HEK293 (cell line): ENCODE data around the gene CAB39.
"Not testable (repeated sequence)": the region's sequence is repeated elsewhere in the genome, so short reads cannot be mapped to it uniquely, and the experiment has no call there.

Source experiments
- CTCF ChIA-PET: fragments of 350-600 bp; formaldehyde crosslinking; extraction: SDS; loops from one replicate; lab custom pipeline; 2021; ENCODE audit warnings: antibody characterized with exemption; lab: Yijun Ruan, JAX
- POLR2A ChIA-PET: fragments of 300-600 bp; formaldehyde crosslinking; extraction: SDS; loops from one replicate; lab custom pipeline; 2020; ENCODE audit warnings: antibody characterized with exemption, inconsistent platforms; lab: Yijun Ruan, JAX
- H3K27ac ChIP-seq: fragments of 200-500 bp; sonication (Bioruptor generic); 2 replicates; pipeline ENCODE4 v1.5.1; 2014; ENCODE audit warnings: low read depth, low read length, control low read depth, inconsistent platforms; ENCODE audit errors: extremely low read depth
- H3K36me3 ChIP-seq, 2 experiments: fragments of 200-500 bp in 1 of 2; sonication (Bioruptor generic) in 1 of 2; 1 replicate in 1 of 2; 2 replicates in 1 of 2; pipeline ENCODE4 v1.5.1; 2014 to 2017; ENCODE audit warnings: inconsistent platforms in 2 of 2, low read length in 2 of 2; ENCODE audit not compliant: control insufficient read depth in 2 of 2, insufficient read depth in 1 of 2
- H3K4me1 ChIP-seq: fragments of 200-500 bp; sonication (Bioruptor generic); 2 replicates; pipeline ENCODE4 v1.5.1; 2014; ENCODE audit warnings: mild to moderate bottlenecking, low read length, inconsistent platforms; ENCODE audit not compliant: control insufficient read depth, insufficient read depth
- H3K4me3 ChIP-seq: 2 replicates; pipeline ENCODE4 v1.5.1; 2011; ENCODE audit warnings: low read depth, mild to moderate bottlenecking, control low read depth, low read length, moderate library complexity
- H3K9me3 ChIP-seq: fragments of 200-500 bp; sonication (Bioruptor generic); 2 replicates; pipeline ENCODE4 v1.5.1; 2014; ENCODE audit warnings: low read depth, low read length, inconsistent platforms; ENCODE audit not compliant: control insufficient read depth, insufficient read depth
- BCL11B ChIP-seq: fragments of 450-650 bp; formaldehyde crosslinking; IDR thresholded peaks from 2 replicates; pipeline ENCODE4 v1.5.1; 2016; ENCODE audit warnings: low read depth, missing biosample characterization, missing genetic modification characterization
- HOXA7 ChIP-seq: sonication (generic); formaldehyde crosslinking; IDR thresholded peaks from 2 replicates; pipeline ENCODE4 v1.8.1; 2022; ENCODE audit warnings: missing genetic modification reagents, borderline replicate concordance
- KLF7 ChIP-seq: fragments of 450-650 bp; formaldehyde crosslinking; IDR thresholded peaks from 2 replicates; pipeline ENCODE4 v1.5.1; 2016; ENCODE audit warnings: missing biosample characterization, missing genetic modification characterization, borderline replicate concordance
- MZF1 ChIP-seq: fragments of 450-650 bp; formaldehyde crosslinking; IDR thresholded peaks from 2 replicates; pipeline ENCODE4 v1.5.1; 2017; ENCODE audit warnings: missing biosample characterization, missing genetic modification characterization, borderline replicate concordance
- WT1 ChIP-seq: fragments of 450-650 bp; formaldehyde crosslinking; IDR thresholded peaks from 2 replicates; pipeline ENCODE4 v1.5.1; 2016; ENCODE audit warnings: missing biosample characterization, missing genetic modification characterization
- ZBTB17 ChIP-seq: fragments of 450-650 bp; formaldehyde crosslinking; IDR thresholded peaks from 2 replicates; pipeline ENCODE4 v1.5.1; 2016; ENCODE audit warnings: missing biosample characterization, missing genetic modification characterization
- ZBTB49 ChIP-seq: fragments of 450-650 bp; formaldehyde crosslinking; IDR thresholded peaks from 2 replicates; pipeline ENCODE4 v1.5.1; 2016; ENCODE audit warnings: missing biosample characterization, missing genetic modification characterization, low read depth
- ZNF114 ChIP-seq: fragments of 450-650 bp; formaldehyde crosslinking; IDR thresholded peaks from 2 replicates; pipeline ENCODE4 v1.5.0; 2017; ENCODE audit warnings: missing biosample characterization, missing genetic modification characterization
- ZNF148 ChIP-seq: fragments of 450-650 bp; formaldehyde crosslinking; IDR thresholded peaks from 2 replicates; pipeline ENCODE4 v1.5.0; 2017; ENCODE audit warnings: missing biosample characterization, missing genetic modification characterization, borderline replicate concordance
- ZNF19 ChIP-seq: fragments of 450-650 bp; formaldehyde crosslinking; IDR thresholded peaks from 2 replicates; pipeline ENCODE4; 2016; ENCODE audit warnings: missing biosample characterization, missing genetic modification characterization, low read depth
- ZNF292 ChIP-seq: fragments of 450-650 bp; formaldehyde crosslinking; IDR thresholded peaks from 2 replicates; pipeline ENCODE4 v1.5.1; 2016; ENCODE audit warnings: low read depth, missing biosample characterization, missing genetic modification characterization, borderline replicate concordance
- ZNF37A ChIP-seq: fragments of 450-650 bp; IDR thresholded peaks from 2 replicates; pipeline ENCODE4 v1.5.1; 2018; ENCODE audit warnings: missing biosample characterization, missing genetic modification characterization
- ZNF416 ChIP-seq: fragments of 450-650 bp; formaldehyde crosslinking; IDR thresholded peaks from 2 replicates; pipeline ENCODE4 v1.5.1; 2016; ENCODE audit warnings: missing biosample characterization, missing genetic modification characterization
- ZNF530 ChIP-seq: fragments of 450-650 bp; formaldehyde crosslinking; IDR thresholded peaks from 2 replicates; pipeline ENCODE4 v1.5.1; 2016; ENCODE audit warnings: low read depth, missing biosample characterization, missing genetic modification characterization
- ZNF585B ChIP-seq: fragments of 450-650 bp; formaldehyde crosslinking; IDR thresholded peaks from 2 replicates; pipeline ENCODE4 v1.5.1; 2016; ENCODE audit warnings: missing biosample characterization, missing genetic modification characterization
- ZNF623 ChIP-seq: fragments of 450-650 bp; formaldehyde crosslinking; IDR thresholded peaks from 2 replicates; pipeline ENCODE4 v1.5.1; 2016; ENCODE audit warnings: missing biosample characterization, missing genetic modification characterization
- ZNF707 ChIP-seq: fragments of 450-650 bp; formaldehyde crosslinking; IDR thresholded peaks from 2 replicates; pipeline ENCODE4 v1.5.1; 2016; ENCODE audit warnings: missing biosample characterization, missing genetic modification characterization
- ZNF76 ChIP-seq: fragments of 450-650 bp; formaldehyde crosslinking; IDR thresholded peaks from 2 replicates; pipeline ENCODE4; 2016; ENCODE audit warnings: low read depth, missing biosample characterization, missing genetic modification characterization, borderline replicate concordance
- ZNF792 ChIP-seq: fragments of 450-650 bp; formaldehyde crosslinking; IDR thresholded peaks from 2 replicates; pipeline ENCODE4 v1.5.1; 2016; ENCODE audit warnings: missing biosample characterization, missing genetic modification characterization
- TF ChIP-seq, protein P1 (sequence below): fragments of 450-650 bp; formaldehyde crosslinking; IDR thresholded peaks from 2 replicates; pipeline ENCODE4 v1.5.1; 2016; ENCODE audit warnings: missing biosample characterization, missing genetic modification characterization

CAB39 gene

DNA sequence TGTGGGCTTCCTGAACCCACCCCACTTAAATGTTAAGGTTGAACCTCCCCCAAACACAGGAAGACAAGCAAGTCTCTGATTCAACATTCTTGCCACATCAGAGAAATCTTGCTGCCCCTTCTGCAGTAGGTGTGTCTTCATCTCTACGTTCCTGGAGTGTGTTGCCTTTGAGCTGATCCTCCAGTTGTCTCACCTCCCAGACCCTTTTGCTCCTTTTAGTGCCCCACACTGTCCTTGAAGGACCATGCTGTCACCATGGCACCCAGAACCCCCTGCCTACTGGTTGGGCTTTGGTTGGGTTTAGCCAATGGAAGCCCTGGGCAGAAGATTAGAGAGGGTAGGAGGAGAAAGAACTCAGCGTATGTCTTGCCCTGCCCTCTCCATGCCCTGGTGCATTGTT is 10.7 kb downstream of the CAB39 start (continued):
- TF ChIP-seq BCL11B (tag by site-specific recombination) (no peak), ZNF292 (tag by site-specific recombination) (no peak)

GRCh38 chr2:230724957-230725356 is 12.3 kb downstream of the CAB39 start:
- H3K4me1 ChIP-seq, POLR2A ChIA-PET, H3K4me3 ChIP-seq, H3K9me3 ChIP-seq, H3K27ac ChIP-seq, CTCF ChIA-PET: not testable (repeated sequence)
- peaks cover 12 to 34% of the 10 kb centered on the region in 2 experiments; a peak in 2 of 3 replicates for H3K36me3 ChIP-seq

GRCh38 chr2:230731512-230731911 is 18.9 kb downstream of the CAB39 start:
- Histone ChIP-seq H3K9me3 (no peaks in the 10 kb centered on the region), H3K4me3 (no peak overlapping the region), H3K27ac (no peak overlapping the region), H3K4me1 (no peaks in the 10 kb centered on the region; the same call in 1 of the 2 replicates), H3K36me3 (peaks cover 0 to 3% of the 10 kb centered on the region in 2 experiments; a peak in 1 of 3 replicates)
- no peak for TF ChIP-seq ZNF76
- no peak for TF ChIP-seq ZBTB17 (tag by site-specific recombination)
- no peak for TF ChIP-seq KLF7
- no peak for TF ChIP-seq MZF1
- TF ChIP-seq, protein P1, sequence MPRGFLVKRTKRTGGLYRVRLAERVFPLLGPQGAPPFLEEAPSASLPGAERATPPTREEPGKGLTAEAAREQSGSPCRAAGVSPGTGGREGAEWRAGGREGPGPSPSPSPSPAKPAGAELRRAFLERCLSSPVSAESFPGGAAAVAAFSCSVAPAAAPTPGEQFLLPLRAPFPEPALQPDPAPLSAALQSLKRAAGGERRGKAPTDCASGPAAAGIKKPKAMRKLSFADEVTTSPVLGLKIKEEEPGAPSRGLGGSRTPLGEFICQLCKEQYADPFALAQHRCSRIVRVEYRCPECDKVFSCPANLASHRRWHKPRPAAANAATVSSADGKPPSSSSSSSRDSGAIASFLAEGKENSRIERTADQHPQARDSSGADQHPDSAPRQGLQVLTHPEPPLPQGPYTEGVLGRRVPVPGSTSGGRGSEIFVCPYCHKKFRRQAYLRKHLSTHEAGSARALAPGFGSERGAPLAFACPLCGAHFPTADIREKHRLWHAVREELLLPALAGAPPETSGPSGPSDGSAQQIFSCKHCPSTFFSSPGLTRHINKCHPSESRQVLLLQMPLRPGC = no peak
- TF ChIP-seq ZBTB49 (tag by site-specific recombination) = no peak
- no peak for TF ChIP-seq ZNF707 (tag by site-specific recombination)
- no peak for TF ChIP-seq ZNF19 (tag by site-specific recombination)
- TF ChIP-seq ZNF37A (tag by site-specific recombination) = no peak
- TF ChIP-seq ZNF416 (tag by site-specific recombination) = no peak
- TF ChIP-seq ZNF792 (tag by site-specific recombination) = no peak
- TF ChIP-seq HOXA7 = no peak
- no peak for TF ChIP-seq ZNF114
- TF ChIP-seq ZNF585B (tag by site-specific recombination) = no peak
- no peak for TF ChIP-seq ZNF530
- no peak for TF ChIP-seq ZNF623
- TF ChIP-seq WT1 (tag by site-specific recombination) = no peak
- no peak for TF ChIP-seq ZNF148
- ChIA-PET POLR2A (no interaction called here), CTCF (interaction anchor here (0.6 to 0.9 kb wide), 2 partner anchors 13 to 17 kb away, joined by 3 to 10 read pairs; no protein-coding TSS in a partner anchor)
